Liver (tissue), 9 donors: ENCODE measurements around the gene ST8SIA3. TPM values are rescaled to one million over a fixed set of nuclear protein-coding genes. Genes with fewer than 3 reads are reported as not detected.

ENCODE experiments used
- DNase-seq: peaks from one replicate; pipeline ENCODE4 v3.0.0-alpha.2; 2017; ENCODE audit warnings: low spot score
- H3K27ac ChIP-seq, 2 donors: one replicate each; pipeline ENCODE4 v1.7.0; 2013; ENCODE audit warnings: inconsistent platforms in 2 of 2, low read length in 2 of 2, control low read depth in 1 of 2, low read depth in 1 of 2, mild to moderate bottlenecking in 1 of 2
- H3K27me3 ChIP-seq, 4 donors: one replicate each; pipeline versions ENCODE4 v1.6.1 to v1.7.0; 2013; ENCODE audit warnings: low read length in 3 of 4, inconsistent platforms in 1 of 4, mild to moderate bottlenecking in 1 of 4, moderate library complexity in 1 of 4; ENCODE audit not compliant: control insufficient read depth in 4 of 4, insufficient read depth in 4 of 4
- H3K36me3 ChIP-seq, 4 donors: one replicate each; pipeline versions ENCODE4 v1.6.1 to v1.7.0; 2013; ENCODE audit warnings: low read length in 3 of 4, mild to moderate bottlenecking in 3 of 4, low read depth in 1 of 4, moderate library complexity in 1 of 4; ENCODE audit not compliant: control insufficient read depth in 4 of 4, insufficient read depth in 3 of 4
- H3K4me1 ChIP-seq, 4 donors: one replicate each; pipeline versions ENCODE4 v1.6.1 to v1.7.0; 2013; ENCODE audit warnings: low read length in 3 of 4, mild to moderate bottlenecking in 3 of 4, moderate library complexity in 1 of 4; ENCODE audit not compliant: control insufficient read depth in 4 of 4, insufficient read depth in 4 of 4
- H3K4me3 ChIP-seq, 3 donors: one replicate each; pipeline versions ENCODE4 v1.6.1 to v1.7.0; 2013; ENCODE audit warnings: low read length in 3 of 3, control low read depth in 1 of 3, low read depth in 1 of 3, mild to moderate bottlenecking in 1 of 3
- H3K9ac ChIP-seq, 2 donors: one replicate each; pipeline ENCODE4 v1.7.0; 2013; ENCODE audit warnings: low read length in 2 of 2, mild to moderate bottlenecking in 2 of 2, moderate library complexity in 2 of 2, control low read depth in 1 of 2, low read depth in 1 of 2
- H3K9me3 ChIP-seq, 4 donors: one replicate each; pipeline versions ENCODE4 v1.6.1 to v1.7.0; 2013; ENCODE audit warnings: low read length in 3 of 4; ENCODE audit not compliant: control insufficient read depth in 4 of 4
- ATF3 ChIP-seq: IDR thresholded peaks from 2 replicates; pipeline ENCODE4 v1.6.1; 2016; ENCODE audit warnings: antibody characterized with exemption
- EGR1 ChIP-seq, 2 donors: IDR thresholded peaks; 2 replicates each; pipeline ENCODE4 v1.6.1; 2016 to 2018; ENCODE audit warnings: antibody characterized with exemption in 2 of 2, low read depth in 2 of 2
- FOXA1 ChIP-seq: IDR thresholded peaks from 2 replicates; pipeline ENCODE4 v1.6.1; 2016; ENCODE audit warnings: antibody characterized with exemption
- GABPA ChIP-seq, 2 donors: IDR thresholded peaks in 1 of 2; conservative IDR thresholded peaks in 1 of 2; 2 replicates each; pipeline ENCODE4 v1.6.1; 2016; ENCODE audit warnings: antibody characterized with exemption in 2 of 2, mild to moderate bottlenecking in 1 of 2, moderate library complexity in 1 of 2
- HNF4A ChIP-seq, 2 donors: conservative IDR thresholded peaks; 2 replicates each; pipeline ENCODE4 v1.6.1; 2016; ENCODE audit warnings: antibody characterized with exemption in 2 of 2, mild to moderate bottlenecking in 2 of 2
- HNF4G ChIP-seq: IDR thresholded peaks from 2 replicates; pipeline ENCODE4 v1.6.1; 2016; ENCODE audit warnings: antibody characterized with exemption
- JUND ChIP-seq, 2 donors: IDR thresholded peaks; 2 replicates each; pipeline ENCODE4 v1.6.1; 2016; ENCODE audit warnings: antibody characterized with exemption in 2 of 2
- MAX ChIP-seq: IDR thresholded peaks from 2 replicates; pipeline ENCODE4 v1.6.1; 2016; ENCODE audit warnings: antibody characterized with exemption
- NR2F2 ChIP-seq: IDR thresholded peaks from 2 replicates; pipeline ENCODE4 v1.6.1; 2016; ENCODE audit warnings: antibody characterized with exemption
- RAD21 ChIP-seq, 2 donors: IDR thresholded peaks; 2 replicates each; pipeline ENCODE4 v1.6.1; 2016; ENCODE audit warnings: antibody characterized with exemption in 2 of 2, mild to moderate bottlenecking in 2 of 2
- REST ChIP-seq: IDR thresholded peaks from 2 replicates; pipeline ENCODE4 v1.6.1; 2016; ENCODE audit warnings: antibody characterized with exemption, mild to moderate bottlenecking
- RXRA ChIP-seq, 2 donors: IDR thresholded peaks; 2 replicates each; pipeline ENCODE4 v1.6.1; 2017 to 2018; ENCODE audit warnings: antibody characterized with exemption in 2 of 2, mild to moderate bottlenecking in 1 of 2
- SP1 ChIP-seq: IDR thresholded peaks from 2 replicates; pipeline ENCODE4 v1.6.1; 2018; ENCODE audit warnings: antibody characterized with exemption, mild to moderate bottlenecking
- YY1 ChIP-seq: IDR thresholded peaks from 2 replicates; pipeline ENCODE4 v1.6.1; 2016; ENCODE audit warnings: antibody characterized with exemption, mild to moderate bottlenecking
- WGBS: extraction: QIAGEN DNeasy Blood & Tissue Kit; methylation state at CpG from one replicate; pipeline ENCODE4 v1.1.7; 2013; 5-methylcytosine and 5-hydroxymethylcytosine counted together
- polyA plus RNA-seq, 2 donors: library from polyadenylated mRNA; stranded (reverse) in 1 of 2; unstranded in 1 of 2; fragments of 200-250 nt in 1 of 2; fragments of >200 nt in 1 of 2; fragmentation: Nextera tagmentation in 1 of 2; extraction: Ambion mirVana in 1 of 2; gene quantifications; one replicate each; pipeline versions ENCODE4 v1.2.1 to v1.2.3, GENCODE V29; 2013 to 2015
- total RNA-seq, 2 donors: library from RNA; depleted of rRNA; stranded (reverse); fragments of >200 nt; gene quantifications; one replicate each; pipeline ENCODE4 v1.2.3, GENCODE V29; 2014
- TF ChIP-seq, protein P1 (sequence below): IDR thresholded peaks from 2 replicates; pipeline ENCODE4 v1.6.1; 2016; ENCODE audit warnings: antibody characterized with exemption
- TF ChIP-seq, protein P2 (sequence below): fragments of 150-350 bp; IDR thresholded peaks from 2 replicates; pipeline ENCODE4 v1.5.1; 2017; ENCODE audit warnings: improper control_type of control experiment, low read depth, low read length; ENCODE audit not compliant: missing input control
- donor health status: healthy.
- donor health status: healthy.
- donor health status: healthy.
- donor health status: healthy.
- donor health status: healthy.

The ST8SIA3 gene
- total and polyA plus RNA-seq, 4 donors = under 0.01 to 3.0 (median 0.32) TPM

- TF ChIP-seq ATF3 (no peak), YY1 (no peak), RXRA (IDR thresholded peaks at IDR 0.05) (no peak), HNF4G (no peak), MAX (no peak), HNF4A (conservative IDR thresholded peaks at IDR 0.05) (no peak), GABPA (IDR thresholded peaks at IDR 0.05 in 1 of 2, conservative IDR thresholded peaks at IDR 0.05 in 1 of 2) (no peak), FOXA1 (no peak), REST (no peak), NR2F2 (no peak), EGR1 (IDR thresholded peaks at IDR 0.05; ENCODE audit: low read depth in 2 of 2) (no peak), JUND (IDR thresholded peaks at IDR 0.05) (no peak)
- TF ChIP-seq, protein P1, sequence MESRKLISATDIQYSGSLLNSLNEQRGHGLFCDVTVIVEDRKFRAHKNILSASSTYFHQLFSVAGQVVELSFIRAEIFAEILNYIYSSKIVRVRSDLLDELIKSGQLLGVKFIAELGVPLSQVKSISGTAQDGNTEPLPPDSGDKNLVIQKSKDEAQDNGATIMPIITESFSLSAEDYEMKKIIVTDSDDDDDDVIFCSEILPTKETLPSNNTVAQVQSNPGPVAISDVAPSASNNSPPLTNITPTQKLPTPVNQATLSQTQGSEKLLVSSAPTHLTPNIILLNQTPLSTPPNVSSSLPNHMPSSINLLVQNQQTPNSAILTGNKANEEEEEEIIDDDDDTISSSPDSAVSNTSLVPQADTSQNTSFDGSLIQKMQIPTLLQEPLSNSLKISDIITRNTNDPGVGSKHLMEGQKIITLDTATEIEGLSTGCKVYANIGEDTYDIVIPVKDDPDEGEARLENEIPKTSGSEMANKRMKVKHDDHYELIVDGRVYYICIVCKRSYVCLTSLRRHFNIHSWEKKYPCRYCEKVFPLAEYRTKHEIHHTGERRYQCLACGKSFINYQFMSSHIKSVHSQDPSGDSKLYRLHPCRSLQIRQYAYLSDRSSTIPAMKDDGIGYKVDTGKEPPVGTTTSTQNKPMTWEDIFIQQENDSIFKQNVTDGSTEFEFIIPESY = no peak
- TF ChIP-seq, protein P2, sequence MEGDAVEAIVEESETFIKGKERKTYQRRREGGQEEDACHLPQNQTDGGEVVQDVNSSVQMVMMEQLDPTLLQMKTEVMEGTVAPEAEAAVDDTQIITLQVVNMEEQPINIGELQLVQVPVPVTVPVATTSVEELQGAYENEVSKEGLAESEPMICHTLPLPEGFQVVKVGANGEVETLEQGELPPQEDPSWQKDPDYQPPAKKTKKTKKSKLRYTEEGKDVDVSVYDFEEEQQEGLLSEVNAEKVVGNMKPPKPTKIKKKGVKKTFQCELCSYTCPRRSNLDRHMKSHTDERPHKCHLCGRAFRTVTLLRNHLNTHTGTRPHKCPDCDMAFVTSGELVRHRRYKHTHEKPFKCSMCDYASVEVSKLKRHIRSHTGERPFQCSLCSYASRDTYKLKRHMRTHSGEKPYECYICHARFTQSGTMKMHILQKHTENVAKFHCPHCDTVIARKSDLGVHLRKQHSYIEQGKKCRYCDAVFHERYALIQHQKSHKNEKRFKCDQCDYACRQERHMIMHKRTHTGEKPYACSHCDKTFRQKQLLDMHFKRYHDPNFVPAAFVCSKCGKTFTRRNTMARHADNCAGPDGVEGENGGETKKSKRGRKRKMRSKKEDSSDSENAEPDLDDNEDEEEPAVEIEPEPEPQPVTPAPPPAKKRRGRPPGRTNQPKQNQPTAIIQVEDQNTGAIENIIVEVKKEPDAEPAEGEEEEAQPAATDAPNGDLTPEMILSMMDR = no peak
- no peak overlapping the region for H3K9ac ChIP-seq
These were observed 25.5 kb upstream of the ST8SIA3 start for GRCh38 chr18:57326718-57327323.

DNA sequence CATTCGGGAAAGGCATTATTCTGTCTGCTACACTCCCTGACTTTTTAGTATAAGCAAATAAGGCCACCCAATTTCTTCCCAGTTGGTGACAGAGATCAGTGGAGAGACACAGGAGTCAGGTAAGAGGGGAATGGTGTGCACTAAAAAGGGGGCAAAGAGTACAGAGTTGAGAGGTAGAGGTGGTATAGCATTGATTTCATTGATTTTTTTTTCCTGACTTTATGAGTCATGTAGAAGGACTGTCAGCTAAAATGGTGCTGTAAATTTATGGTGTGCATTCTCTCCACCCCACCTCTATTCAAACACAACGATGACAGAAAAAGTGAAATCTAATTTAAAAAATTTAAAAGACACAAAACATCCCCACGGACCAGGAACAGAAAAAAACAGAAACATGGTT, 23.7 kb upstream of the ST8SIA3 start:
- H3K27me3 ChIP-seq = no peaks in the 10 kb centered on the region
- H3K9ac ChIP-seq = no peak overlapping the region
- H3K27ac ChIP-seq = no peak overlapping the region
- H3K9me3 ChIP-seq = no peaks in the 10 kb centered on the region
- WGBS = 88% methylated on average over 3 of the region's 3 CpGs
- H3K4me3 ChIP-seq = no peak overlapping the region
- no peak for DNase-seq
- no peaks in the 10 kb centered on the region for H3K4me1 ChIP-seq
- H3K36me3 ChIP-seq = no peaks in the 10 kb centered on the region
- no peak for TF ChIP-seq FOXA1
- no peak for TF ChIP-seq HNF4A (conservative IDR thresholded peaks at IDR 0.05)
- no peak for TF ChIP-seq RAD21 (IDR thresholded peaks at IDR 0.05)
- TF ChIP-seq ATF3 = no peak
- no peak for TF ChIP-seq SP1
- TF ChIP-seq JUND (IDR thresholded peaks at IDR 0.05) = no peak
- TF ChIP-seq, protein P1 = no peak
- TF ChIP-seq REST = no peak
- TF ChIP-seq EGR1 (IDR thresholded peaks at IDR 0.05; ENCODE audit: low read depth in 2 of 2) = no peak
- TF ChIP-seq MAX = no peak
- no peak for TF ChIP-seq HNF4G
- no peak for TF ChIP-seq YY1

More at GRCh38 chr18:57326718-57327323, 25.5 kb upstream of the ST8SIA3 start:
- no peak overlapping the region for H3K27ac ChIP-seq
- WGBS = 84% methylated on average over 8 of the region's 8 CpGs
- H3K4me3 ChIP-seq = no peak overlapping the region
- H3K27me3 ChIP-seq = no peaks in the 10 kb centered on the region
- no peak for DNase-seq
- H3K36me3 ChIP-seq = no peaks in the 10 kb centered on the region
- H3K4me1 ChIP-seq = no peaks in the 10 kb centered on the region
- H3K9me3 ChIP-seq = no peaks in the 10 kb centered on the region
